ENCODE measurements around the gene HEPN1. TPM values are rescaled to one million over a fixed set of nuclear protein-coding genes. Genes with fewer than 3 reads are reported as not detected.

Gene HEPN1
- total RNA-seq, 1 donor from 2014 or later: not detected

GRCh38 chr11:124895471-124895971 lies 23.5 kb upstream of the HEPN1 start:
- peaks cover 24% of the 10 kb centered on the region for H3K4me1 ChIP-seq
- H2AFZ ChIP-seq (replicated peaks): no peak overlapping the region
- H3K27me3 Mint-ChIP-seq (ENCODE audit: insufficient read depth, low read depth): peaks cover 8% of the 10 kb centered on the region
- TF ChIP-seq EZH2phosphoT487 (IDR thresholded peaks at IDR 0.05): no peak
- no peak for TF ChIP-seq EZH2 (IDR thresholded peaks at IDR 0.05)
- no peak for TF ChIP-seq CTCF (IDR thresholded peaks at IDR 0.05)
- H3F3A ChIP-seq (ENCODE audit: low read depth): peaks cover 10% of the 10 kb centered on the region
- no peaks in the 10 kb centered on the region for H3K36me3 ChIP-seq
- H3K9me3 ChIP-seq (ENCODE audit: low read depth): no peaks in the 10 kb centered on the region
- no peak overlapping the region for H3K9ac ChIP-seq
- H3K4me3 ChIP-seq: no peak overlapping the region
- H3K4me1 Mint-ChIP-seq: peaks cover 19% of the 10 kb centered on the region
- H3K4me2 ChIP-seq: no peak overlapping the region
- no peaks in the 10 kb centered on the region for H3K79me2 ChIP-seq (ENCODE audit: low read depth)
- H4K20me1 ChIP-seq (ENCODE audit: low read depth): no peaks in the 10 kb centered on the region
- H3K4me3 Mint-ChIP-seq: no peak overlapping the region
- H3K27me3 ChIP-seq: peaks cover 4% of the 10 kb centered on the region
- DNase-seq (ENCODE audit: low spot score): no peak
- H3K27ac Mint-ChIP-seq: no peak overlapping the region
- H3K27ac ChIP-seq: no peak overlapping the region
- H3K36me3 Mint-ChIP-seq: no peaks in the 10 kb centered on the region
- no peaks in the 10 kb centered on the region for H3K9me3 Mint-ChIP-seq

GRCh38 chr11:124896071-124896750 lies 22.8 kb upstream of the HEPN1 start:
- Histone ChIP-seq H2AFZ (replicated peaks) (no peak overlapping the region), H3K4me2 (no peak overlapping the region), H3K27ac (no peak overlapping the region), H4K20me1 (ENCODE audit: low read depth) (no peaks in the 10 kb centered on the region), H3K4me3 (no peak overlapping the region), H3F3A (ENCODE audit: low read depth) (peaks cover 10% of the 10 kb centered on the region), H3K79me2 (ENCODE audit: low read depth) (no peaks in the 10 kb centered on the region), H3K4me1 (peaks cover 20% of the 10 kb centered on the region), H3K27me3 (peaks cover 9% of the 10 kb centered on the region), H3K9ac (no peak overlapping the region), H3K36me3 (no peaks in the 10 kb centered on the region), H3K9me3 (ENCODE audit: low read depth) (no peaks in the 10 kb centered on the region)
- H3K36me3 Mint-ChIP-seq: no peaks in the 10 kb centered on the region
- no peak for DNase-seq (ENCODE audit: low spot score)
- peaks cover 8% of the 10 kb centered on the region for H3K27me3 Mint-ChIP-seq (ENCODE audit: insufficient read depth, low read depth)
- H3K4me3 Mint-ChIP-seq: no peak overlapping the region
- TF ChIP-seq EZH2 (IDR thresholded peaks at IDR 0.05) (no peak), EZH2phosphoT487 (IDR thresholded peaks at IDR 0.05) (no peak), CTCF (IDR thresholded peaks at IDR 0.05) (no peak)
- peak overlapping the region; percentile 50 for H3K27ac Mint-ChIP-seq
- peaks cover 19% of the 10 kb centered on the region for H3K4me1 Mint-ChIP-seq
- H3K9me3 Mint-ChIP-seq: no peaks in the 10 kb centered on the region

DNA sequence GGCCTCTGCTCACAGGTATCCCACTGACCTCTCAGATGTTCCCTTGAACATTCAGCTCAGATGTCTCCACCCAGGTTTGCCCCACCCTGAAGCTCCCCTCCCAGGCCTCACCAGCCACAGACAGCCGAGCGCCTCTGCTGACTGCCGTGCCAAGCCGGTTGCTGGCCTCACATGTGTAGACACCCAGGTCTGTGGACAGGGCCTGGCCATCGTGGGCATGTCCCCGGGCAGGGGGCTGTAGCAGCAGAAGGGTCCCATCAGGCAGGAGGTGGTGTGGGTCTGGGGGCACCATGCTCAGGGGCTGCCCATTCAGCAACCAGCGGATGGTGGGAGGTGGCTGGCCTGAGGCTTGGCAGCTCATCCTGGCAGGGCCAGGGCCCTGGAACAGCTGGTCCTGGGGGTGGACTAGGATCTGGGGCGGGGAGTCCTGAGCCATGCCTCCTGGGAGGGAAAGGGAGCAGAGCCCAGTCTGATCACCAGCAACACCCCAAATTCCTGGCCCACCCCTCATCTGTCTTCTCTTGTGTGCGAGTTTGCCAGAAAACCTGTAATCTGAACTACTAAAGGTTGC lies 22.1 kb upstream of the HEPN1 start:
- Histone ChIP-seq H3K9ac (no peak overlapping the region), H3K4me1 (peaks cover 18% of the 10 kb centered on the region), H3K4me2 (no peak overlapping the region), H4K20me1 (ENCODE audit: low read depth) (no peaks in the 10 kb centered on the region), H3K9me3 (ENCODE audit: low read depth) (no peaks in the 10 kb centered on the region), H3F3A (ENCODE audit: low read depth) (peaks cover 10% of the 10 kb centered on the region), H3K79me2 (ENCODE audit: low read depth) (no peaks in the 10 kb centered on the region), H3K27ac (no peak overlapping the region), H2AFZ (replicated peaks) (no peak overlapping the region), H3K4me3 (no peak overlapping the region), H3K36me3 (no peaks in the 10 kb centered on the region), H3K27me3 (peaks cover 15% of the 10 kb centered on the region)
- TF ChIP-seq CTCF (IDR thresholded peaks at IDR 0.05): no peak
- no peak for TF ChIP-seq EZH2phosphoT487 (IDR thresholded peaks at IDR 0.05)
- TF ChIP-seq EZH2 (IDR thresholded peaks at IDR 0.05): no peak
- Mint-ChIP-seq H3K9me3 (no peaks in the 10 kb centered on the region), H3K4me3 (no peak overlapping the region), H3K27me3 (ENCODE audit: insufficient read depth, low read depth) (peaks cover 8% of the 10 kb centered on the region), H3K27ac (peak overlapping the region; percentile 14), H3K4me1 (peaks cover 19% of the 10 kb centered on the region), H3K36me3 (no peaks in the 10 kb centered on the region)
- no peak for DNase-seq (ENCODE audit: low spot score)

All from neural progenitor cell (in vitro differentiated cells).